ENCODE data around the gene MRPS6. TPM values are rescaled to one million over a fixed set of nuclear protein-coding genes. Genes with fewer than 3 reads are reported as not detected.

The MRPS6 gene
- polyA plus RNA-seq, 5 donors = 78.0 to 96.8 (median 82.4) TPM

DNA sequence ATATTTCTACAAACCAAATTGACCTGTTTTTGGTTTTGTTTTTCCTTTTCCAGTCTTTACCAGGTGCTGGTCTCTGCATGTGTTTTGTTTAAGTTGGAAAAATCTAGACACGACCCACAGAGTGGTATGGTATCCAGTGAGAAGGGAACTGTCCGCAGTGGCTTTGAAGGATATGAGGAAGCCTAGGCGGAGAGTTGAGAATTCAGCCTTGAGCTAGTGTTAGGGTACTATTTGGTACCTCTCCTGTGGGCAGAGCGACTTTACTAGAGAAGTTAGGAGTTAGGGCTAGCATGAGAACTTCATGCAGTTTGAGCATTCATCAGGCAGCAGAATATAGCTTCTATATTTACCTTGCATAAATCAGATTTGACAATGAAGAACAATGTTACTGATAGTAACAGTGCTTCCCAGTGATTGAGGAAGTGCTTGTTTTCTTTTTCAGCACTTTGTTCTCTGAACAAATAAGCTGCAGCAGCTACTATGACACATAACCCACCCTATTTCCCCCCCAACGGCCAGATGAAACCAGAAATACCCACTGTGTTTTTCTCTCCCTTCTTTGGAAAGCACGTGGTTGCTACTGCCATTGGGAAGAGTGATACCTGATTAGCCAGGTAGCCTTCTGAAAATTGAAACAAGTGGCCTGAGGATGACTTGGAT is 19.0 kb downstream of the MRPS6 start:
- no peak for DNase-seq

DNA sequence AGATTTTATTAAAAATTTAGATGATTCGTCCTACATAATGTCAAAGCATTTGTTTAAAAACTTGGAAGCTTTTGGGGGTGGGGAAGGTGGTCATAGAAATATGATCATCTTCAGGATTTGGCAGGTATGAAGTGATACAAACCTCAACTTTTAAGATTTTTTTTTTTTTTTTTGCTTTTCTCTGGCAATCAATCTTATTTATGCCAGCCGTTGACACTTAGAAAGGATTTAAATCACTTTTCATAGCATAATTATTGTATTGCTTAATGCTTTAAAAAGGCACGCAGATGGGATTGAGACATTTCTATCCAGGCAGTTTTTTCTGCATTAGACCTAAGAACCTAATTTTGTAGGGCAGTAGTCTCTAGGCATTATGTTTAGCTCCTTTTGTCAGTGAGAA is 19.7 kb downstream of the MRPS6 start:
- no peak for DNase-seq

DNA sequence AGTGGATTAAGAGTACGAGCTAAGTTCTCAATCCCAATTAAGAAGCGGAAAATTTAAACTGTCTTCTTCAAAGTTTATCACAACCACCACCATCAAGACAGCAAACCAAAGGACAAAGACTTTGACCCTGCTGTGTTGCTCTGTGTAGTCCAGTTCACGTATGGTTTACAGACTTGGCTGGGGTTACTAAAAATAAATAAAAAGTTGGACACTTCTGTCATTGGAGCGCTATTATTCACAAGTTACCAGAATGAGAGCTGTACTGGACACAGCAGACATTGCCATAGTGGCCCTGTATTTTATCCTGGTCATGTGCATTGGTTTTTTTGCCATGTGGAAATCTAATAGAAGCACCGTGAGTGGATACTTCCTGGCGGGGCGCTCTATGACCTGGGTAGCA is 21.6 kb downstream of the MRPS6 start:
- no peak for DNase-seq

DNA sequence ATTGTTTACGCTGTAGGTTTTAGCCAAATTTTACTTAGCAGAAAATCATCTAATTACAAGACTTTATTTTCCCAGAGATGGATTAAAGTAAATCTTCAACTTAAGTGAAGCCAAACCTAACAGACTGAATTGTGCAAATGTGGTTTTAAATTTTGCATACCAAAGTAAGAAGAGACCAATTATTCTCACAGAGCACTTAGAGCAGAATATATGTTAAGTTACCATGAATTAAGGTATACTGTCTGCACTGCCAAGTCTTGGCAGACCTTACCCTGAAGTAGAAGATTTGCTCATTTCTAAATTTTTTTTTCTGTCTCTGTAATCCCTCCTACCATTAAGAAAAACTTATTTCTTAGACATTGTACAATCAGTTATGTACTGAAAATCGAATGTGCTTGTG is 24.1 kb downstream of the MRPS6 start:
- no peak for DNase-seq

DNA sequence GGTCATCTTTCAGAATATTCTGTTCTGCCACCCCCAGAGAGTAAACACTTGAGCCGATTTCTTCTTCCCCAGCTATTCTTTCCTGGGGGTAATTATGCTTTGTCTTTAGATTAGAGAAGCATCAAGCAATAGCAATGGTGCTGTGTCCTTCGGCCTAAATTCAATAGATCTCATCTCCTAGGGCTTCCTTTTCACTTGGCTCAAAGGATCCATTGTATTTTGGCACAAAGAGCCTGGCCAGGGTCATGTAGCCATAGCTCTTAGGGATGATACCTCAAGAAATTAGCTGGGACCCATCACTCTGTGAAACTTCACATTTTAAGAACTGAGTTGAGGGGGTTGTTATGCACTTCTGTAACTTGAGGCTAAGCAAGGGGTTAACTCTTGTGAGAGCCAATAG is 27.0 kb downstream of the MRPS6 start:
- DNase-seq = no peak

DNA sequence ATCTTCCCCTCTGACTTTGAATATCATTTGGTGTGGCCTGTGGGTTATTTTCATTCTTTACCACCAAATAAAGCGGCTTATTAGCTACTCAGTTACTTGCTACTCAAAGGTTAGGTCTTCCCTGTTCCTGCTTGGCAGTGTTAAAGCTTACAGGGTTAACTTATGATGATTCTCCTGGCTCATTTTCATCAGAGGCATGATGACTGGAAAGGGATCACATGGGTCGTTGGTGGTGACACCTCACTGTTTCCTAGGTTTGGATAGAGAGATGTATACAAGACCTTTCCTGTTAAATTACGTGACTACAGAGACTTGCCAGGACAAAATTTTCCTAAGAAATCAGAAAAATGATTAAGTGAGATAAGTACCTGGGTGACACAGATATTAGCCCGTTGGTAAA is 27.4 kb downstream of the MRPS6 start:
- no peak for DNase-seq

DNA sequence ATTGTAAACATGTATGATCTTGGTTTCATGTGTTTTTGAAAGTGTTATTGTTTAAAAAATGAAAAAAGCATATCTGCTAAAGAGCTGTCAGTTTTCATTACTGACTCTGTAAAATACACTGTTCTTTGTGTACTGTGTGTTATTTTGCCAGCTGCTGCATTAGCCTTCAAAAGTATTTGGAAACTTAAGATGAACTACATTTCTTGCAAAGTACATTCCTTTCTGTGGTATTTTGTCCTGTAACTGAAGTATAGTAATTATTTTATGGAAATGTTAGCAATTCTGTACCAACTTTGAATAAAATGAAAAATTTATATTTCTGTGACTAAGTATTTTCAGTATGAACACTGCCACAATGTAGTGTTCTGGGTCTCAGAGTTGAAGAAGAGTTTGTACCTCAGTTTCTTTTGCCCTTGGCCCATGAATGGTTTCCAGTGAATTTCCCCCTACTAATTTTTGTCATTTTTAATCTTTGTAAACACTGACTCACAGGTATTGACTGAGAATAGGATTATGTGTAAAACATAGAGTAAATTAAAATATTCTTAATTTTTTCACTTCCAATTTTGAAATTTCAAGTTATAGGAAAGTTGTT is 32.7 kb downstream of the MRPS6 start:
- DNase-seq = no peak

DNA sequence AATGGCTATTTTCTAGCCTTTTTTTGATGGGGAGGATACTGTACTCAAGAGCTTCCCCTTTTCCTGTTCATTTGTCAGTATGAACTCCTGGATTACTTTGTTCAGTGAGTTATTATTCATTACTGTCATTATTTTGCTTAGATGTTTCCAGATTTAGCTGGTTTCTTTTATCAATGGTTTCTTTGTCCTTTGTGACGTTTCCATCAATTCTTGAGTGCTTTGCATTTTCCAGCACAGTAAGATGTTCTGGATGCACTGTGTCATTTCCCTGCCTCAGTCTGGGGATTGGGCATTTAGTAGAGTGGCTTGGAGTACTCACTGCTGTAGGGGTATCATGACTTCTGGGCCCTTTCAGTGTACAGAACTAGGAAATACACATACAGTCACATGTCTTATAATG is 34.2 kb downstream of the MRPS6 start:
- DNase-seq = no peak

DNA sequence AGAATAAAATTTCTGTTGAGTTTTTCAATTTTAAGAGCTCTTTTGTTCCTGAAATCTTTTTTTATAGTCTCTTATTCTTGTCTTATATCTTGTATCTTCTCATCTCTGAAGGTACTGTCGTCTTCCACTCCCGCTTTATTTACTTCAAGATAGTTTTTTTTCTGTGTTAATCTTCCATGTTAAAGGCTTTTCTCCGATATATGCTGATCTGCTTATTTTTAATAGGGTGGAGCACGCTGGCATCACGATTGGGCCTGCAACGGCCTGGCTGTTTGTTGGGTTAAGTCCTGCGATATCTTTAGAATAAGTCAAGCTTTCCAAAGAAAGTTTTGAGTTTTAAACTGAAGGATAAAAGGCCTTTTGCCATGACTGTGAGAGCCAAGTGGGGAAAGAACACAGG is 35.7 kb downstream of the MRPS6 start:
- no peak for DNase-seq

DNA sequence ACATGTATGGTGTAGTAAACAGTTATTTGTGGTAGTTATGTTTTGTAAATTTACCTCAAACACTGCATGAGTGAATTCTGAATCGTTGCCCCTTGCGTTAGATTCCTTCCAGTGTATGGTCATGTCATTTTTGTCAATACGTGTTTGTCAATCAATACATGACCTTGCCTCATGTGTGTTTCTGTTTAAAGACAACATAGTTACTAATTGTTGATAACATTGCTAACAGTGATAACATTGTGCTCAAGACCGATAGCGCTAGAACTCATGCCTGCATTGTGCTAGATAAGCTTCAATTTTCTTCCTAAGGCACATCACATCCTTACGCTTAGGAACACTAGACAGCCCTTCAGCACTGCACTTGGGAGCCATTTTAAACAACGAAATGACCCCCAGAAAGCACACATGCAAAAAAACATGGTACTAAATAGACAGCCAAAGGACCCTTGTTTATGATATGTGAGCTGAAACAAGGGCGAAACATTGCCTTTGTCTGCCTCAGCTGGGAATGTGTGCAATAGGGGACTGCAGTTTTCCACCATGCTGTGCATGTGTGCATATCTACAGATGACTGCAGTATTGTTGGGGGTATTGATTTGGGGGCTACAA is 37.3 kb downstream of the MRPS6 start:
- DNase-seq = no peak

DNA sequence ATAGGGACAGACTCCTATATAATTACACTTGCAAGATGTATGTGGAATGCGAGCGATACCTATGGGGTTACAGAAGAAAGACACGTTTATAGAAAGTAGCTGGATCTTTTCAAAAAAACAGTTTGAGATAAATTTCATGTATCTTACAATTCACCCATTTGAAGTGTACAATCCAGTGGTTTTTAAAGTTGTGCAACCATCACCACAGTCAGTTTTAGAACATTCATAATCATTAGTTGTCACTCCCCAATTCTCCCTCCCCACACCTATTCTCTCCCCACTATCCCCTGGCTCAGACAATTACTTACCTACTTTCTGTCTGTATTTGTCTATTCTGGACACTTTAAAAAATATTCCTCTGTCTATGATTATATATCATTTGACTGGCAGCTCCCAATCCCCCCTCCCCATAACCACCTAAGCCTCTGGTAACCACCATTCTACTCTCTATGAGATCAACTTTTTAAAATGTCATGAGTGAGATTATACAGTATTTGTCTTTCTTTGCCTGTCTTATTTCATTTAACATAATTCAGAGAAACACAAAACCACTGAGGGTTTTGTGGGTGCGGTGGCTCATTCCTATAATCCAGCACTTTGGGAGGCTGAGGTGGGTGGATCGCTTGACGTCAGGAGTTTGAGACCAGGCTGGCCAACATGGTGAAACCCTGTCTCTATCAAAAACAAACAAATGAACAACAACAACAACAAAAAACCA is 39.1 kb downstream of the MRPS6 start:
- no peak for DNase-seq

DNA sequence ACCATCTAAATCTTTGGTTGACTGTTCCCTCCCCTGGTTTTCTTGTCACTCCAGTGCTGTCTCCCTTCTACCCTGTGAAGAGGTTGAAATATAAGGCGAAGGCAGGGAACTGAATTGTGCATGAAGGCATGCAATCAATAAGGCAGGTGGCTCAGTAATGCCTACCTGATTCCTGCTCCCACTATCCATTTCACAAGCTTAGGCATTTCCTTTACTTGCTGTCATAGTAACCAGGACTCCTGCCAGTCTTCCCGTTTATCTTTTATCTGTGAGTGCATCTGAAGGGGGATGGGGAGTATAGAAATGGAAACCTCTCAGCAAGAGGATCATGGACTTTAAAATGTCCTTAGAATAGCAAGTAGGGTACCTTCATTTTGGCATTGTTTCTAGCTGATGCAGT is 40.5 kb downstream of the MRPS6 start:
- no peak for DNase-seq

DNA sequence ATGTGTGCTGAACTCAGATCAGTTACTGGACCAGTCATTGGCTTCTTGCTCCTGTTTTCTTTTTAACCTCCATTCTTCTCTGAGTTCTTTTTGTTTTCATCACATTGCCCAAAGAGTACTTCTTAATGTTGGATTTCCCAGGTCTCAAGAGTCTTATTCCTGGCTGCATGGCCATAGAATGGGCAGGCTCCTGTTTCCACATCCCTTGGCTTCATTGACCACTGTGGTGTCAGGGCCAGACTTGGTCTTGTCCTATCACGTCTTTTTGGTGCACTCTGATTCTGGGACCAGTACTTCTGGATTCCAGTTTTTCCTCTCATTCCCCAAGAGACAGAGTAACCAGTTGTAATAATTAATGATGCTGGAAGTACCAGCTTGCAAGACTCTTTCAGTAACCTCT is 41.8 kb downstream of the MRPS6 start:
- no peak for DNase-seq

DNA sequence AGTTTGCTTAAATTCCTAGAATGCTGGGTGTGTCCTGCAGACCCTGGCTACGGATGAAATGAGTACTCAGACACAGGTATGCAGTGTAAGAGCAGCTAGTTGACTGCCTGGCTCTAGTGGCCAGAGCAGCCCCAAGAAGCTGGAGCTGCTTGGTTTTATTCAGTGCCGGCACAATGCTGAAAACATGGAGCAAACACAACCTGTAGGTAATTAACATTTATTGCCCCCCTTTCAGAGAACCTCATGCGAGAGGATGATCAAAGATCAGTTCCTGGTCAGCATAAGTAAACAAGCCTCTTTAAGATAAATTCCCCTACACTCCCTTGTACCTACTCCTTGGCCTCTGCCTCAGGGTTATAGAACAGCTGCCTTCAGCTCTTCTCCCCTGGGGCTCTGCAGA is 43.2 kb downstream of the MRPS6 start:
- DNase-seq = no peak

DNA sequence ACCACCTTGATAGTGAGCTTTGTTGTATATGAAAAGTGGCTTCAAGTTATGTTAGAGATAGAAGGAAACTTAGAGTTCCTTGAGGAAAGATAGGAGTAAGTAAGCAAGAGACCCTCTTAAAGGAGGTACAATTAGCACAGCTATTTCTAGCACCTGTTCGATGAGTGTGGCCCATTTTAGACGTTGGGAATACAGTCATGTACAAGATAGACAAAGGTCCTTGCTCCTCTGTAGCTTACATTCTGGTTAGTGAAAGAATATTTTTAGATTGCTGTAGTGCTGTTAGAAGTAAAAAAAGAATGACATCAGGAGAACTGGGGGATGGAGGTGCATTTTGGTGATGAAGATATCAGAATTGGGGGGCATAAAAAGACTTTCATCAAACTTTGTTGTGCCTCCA is 47.5 kb downstream of the MRPS6 start:
- no peak for DNase-seq

DNA sequence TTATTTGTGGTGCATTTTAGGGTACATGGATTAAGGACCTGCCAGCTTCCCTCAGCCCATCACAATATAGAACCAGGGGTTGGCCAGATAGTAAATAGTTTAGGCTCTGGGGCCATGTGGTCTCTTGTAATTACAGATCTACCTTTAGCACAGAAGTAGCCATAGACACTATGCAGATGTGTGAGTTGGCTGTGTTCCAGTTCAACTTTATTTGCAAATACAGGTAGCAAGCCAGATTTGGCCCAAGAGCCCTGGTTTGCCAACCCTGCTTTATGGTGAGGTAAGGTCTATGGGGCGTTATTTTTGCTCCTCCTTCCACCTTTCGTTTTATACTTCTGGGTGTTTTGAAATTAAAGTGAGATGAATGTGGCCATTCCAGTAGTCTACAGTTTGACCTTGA is 48.7 kb downstream of the MRPS6 start:
- DNase-seq = no peak

DNA sequence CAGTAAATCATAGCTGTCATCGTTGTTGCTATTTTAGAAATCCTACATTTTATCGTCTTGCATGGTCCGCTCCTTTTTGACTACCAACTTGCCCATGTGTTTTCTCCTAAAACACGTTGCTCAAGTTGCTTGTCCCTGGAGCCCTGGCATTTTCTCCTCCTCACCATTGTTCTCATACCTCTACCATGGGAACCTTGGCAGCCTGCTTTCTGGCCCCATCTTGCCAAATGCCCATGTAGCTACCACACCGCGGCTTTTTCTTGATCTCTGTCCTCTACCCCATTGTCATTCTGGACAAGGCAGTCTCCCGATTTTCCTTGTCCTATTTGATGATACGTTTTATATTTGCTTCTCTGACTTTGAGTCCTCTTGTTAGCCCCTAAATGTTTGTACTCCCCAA is 50.2 kb downstream of the MRPS6 start:
- DNase-seq = no peak

DNA sequence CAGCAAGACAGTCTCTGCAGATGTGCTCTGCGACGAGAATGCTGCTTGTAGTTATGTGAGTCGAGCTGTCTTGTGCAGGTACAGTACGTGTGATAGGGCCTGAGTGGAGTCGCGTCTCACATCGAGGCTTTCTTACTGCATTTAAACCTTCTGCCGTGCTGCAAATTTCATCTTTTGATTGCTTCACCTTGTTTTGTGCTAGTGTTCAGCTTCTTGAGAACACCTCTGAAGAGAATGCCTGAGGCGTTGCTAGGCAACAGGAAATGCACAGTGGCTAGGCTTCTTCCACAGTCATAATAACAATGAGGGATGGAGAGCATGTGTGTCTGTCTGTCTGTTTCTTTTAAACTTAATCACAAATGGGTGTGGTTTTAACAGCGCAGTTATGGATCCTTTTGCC is 52.9 kb downstream of the MRPS6 start:
- DNase-seq = no peak

DNA sequence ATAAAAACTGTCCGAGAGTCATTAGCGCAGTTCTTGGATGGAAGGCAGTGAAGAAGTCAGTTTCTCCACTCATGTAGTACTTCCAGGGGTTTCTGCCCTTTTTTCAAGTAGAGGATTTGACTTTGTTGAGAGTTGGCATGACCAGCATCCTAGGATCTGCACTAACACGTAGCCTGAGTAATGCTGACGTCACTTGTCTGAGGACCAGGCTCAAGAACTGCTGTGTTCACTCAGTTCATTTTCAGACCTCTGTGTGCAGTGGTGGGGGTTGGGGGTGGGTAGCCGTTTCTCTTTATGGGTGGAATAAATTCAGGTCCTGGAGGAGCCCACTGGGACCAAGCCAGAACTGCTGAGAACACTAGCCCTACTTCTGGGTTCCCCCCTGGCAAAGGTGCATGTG is 53.3 kb downstream of the MRPS6 start:
- DNase-seq = no peak

DNA sequence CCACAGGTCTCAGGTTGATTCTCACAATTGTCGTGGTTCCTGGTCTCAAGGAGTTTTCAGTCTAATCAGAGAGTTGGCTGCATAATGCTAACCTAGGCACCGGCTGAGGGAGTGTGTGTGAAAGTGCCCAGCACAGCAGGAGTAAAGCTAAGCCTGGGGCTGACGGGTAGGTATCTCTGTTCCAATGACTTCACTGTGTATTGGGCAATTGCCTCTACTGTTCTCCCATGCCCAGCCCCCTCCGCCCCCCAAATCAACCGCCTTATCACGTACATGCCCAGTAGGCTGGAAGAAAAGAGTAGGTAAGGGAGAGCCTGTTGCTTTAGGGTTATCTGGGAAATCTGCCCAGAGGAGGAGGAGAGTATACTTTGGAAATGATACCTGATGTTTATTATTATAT is 54.7 kb downstream of the MRPS6 start:
- DNase-seq = no peak

DNA sequence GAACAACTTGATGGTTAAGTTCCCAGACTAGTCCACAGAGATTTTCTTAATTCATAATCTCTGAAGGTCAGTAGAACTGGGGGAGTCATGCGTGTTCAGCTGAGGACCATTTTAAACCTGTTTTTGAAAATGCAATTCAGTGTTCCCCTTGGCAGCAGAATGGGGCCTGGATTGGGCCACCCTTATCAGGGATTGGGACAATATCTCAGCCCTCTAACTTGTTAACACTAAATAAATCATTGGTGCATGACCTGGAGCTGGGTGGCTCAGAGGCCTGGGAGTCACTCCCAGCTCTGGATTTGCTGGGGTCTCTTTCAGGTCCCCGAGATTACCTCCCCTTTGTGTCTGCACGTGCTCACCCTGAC is 55.3 kb downstream of the MRPS6 start:
- no peak for DNase-seq

DNA sequence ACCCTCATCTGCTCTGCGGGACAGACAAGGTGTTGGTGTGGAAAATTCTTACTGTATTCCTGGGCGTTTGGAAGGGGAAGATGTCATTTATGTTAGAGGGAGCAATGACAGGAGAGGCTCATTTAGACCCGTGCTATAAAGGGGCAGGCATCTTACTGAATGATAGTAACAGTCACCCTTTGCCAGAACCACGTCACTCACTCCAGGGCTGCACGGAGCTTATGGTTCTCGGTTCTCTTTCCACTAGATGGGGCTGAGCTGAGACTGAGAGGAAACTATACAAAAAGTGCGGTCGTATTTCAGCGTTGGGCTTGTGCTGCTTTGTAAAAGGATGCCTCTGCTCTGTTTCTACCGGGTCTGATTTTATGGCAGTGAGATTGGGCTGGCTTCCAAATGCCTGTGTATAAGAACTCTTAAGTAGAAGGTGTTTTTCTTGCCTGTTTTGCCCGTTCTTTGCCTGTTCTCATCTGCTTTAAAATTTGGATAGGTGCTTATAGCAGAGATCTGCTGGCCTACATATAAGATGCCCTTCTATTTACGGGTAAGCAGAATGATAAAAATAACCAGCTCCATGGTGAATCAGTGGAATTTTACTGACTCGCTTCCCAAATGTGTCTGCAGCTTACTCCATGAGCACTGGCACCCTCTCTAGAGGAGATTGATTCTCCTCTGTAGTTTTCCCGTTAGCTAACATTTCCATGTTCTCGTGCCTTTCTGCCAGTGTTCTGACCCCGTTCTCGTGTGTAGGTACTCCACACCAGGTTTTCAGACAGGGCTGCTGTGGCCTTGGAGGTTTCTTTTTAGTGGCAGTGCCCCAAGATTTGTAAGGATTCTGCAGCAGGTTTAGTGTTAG is 55.9 kb downstream of the MRPS6 start:
- DNase-seq = peak; percentile 64 to 67
